Breast epithelium (tissue), 4 donors: ENCODE data around the gene ROPN1L. TPM values are rescaled to one million over a fixed set of nuclear protein-coding genes. Genes with fewer than 3 reads are reported as not detected.

ENCODE experiments used
- DNase-seq, 2 donors: peaks; one replicate each; pipeline ENCODE4 v3.0.0-alpha.2; 2019; ENCODE audit warnings: low spot score in 2 of 2
- H3K27ac ChIP-seq, 2 donors: fragments of 200-600 bp; sonication (generic) in 1 of 2; one replicate each; pipeline ENCODE4 v1.5.1; 2016 to 2019; ENCODE audit warnings: mild to moderate bottlenecking in 1 of 2
- H3K27me3 ChIP-seq, 2 donors: fragments of 200-600 bp; sonication (generic) in 1 of 2; one replicate each; pipeline versions ENCODE4 v1.5.1 to v1.6.0; 2017 to 2019; ENCODE audit warnings: control low read depth in 1 of 2, mild to moderate bottlenecking in 1 of 2
- H3K36me3 ChIP-seq: fragments of 200-600 bp; one replicate; pipeline ENCODE4 v1.5.1; 2019
- H3K4me1 ChIP-seq, 2 donors: fragments of 200-600 bp; sonication (generic); one replicate each; pipeline ENCODE4 v1.5.1; 2016 to 2019; ENCODE audit warnings: control low read depth in 1 of 2
- H3K4me3 ChIP-seq, 3 donors: fragments of 200-600 bp; sonication (generic); 1 replicate in 2 of 3; 2 replicates in 1 of 3; pipeline ENCODE4 v1.5.1; 2016 to 2019; ENCODE audit warnings: mild to moderate bottlenecking in 3 of 3, moderate library complexity in 2 of 3
- H3K9me3 ChIP-seq, 2 donors: fragments of 200-600 bp; sonication (generic) in 1 of 2; one replicate each; pipeline ENCODE4 v1.5.1; 2016 to 2019; ENCODE audit warnings: control low read depth in 1 of 2
- CTCF ChIP-seq, 3 donors: fragments of 450-650 bp; IDR thresholded peaks; one replicate each; pipeline ENCODE4 v1.5.1; 2016 to 2017; ENCODE audit warnings: antibody characterized with exemption in 3 of 3, mild to moderate bottlenecking in 3 of 3, moderate library complexity in 3 of 3
- POLR2A ChIP-seq: fragments of 450-650 bp; IDR thresholded peaks from one replicate; pipeline ENCODE4 v1.6.1; 2016; ENCODE audit warnings: antibody characterized with exemption, mild to moderate bottlenecking, moderate library complexity
- POLR2AphosphoS5 ChIP-seq, 3 donors: sonication (generic); formaldehyde crosslinking; IDR thresholded peaks; one replicate each; pipeline ENCODE4 v1.6.1; 2017; ENCODE audit warnings: antibody characterized with exemption in 3 of 3
- intact Hi-C: fragments of 100-400 bp; cut with DNase I; formaldehyde crosslinking; loops from one replicate; pipeline ENCODE4 v1.15.1; 2023; ENCODE audit warnings: low total_unique reads
- total RNA-seq, 3 donors: library from RNA; depleted of rRNA; stranded (reverse); fragments of >200 nt; gene quantifications; one replicate each; pipeline ENCODE4 v1.1.0, GENCODE V29; 2016

ROPN1L gene
- total RNA-seq, 3 donors from 2014 or later = 0.29 to 2.9 (median 0.48) TPM

GRCh38 chr5:10477943-10478342 is 36.3 kb downstream of the ROPN1L start:
- Histone ChIP-seq H3K4me1 (no peaks in the 10 kb centered on the region), H3K27ac (no peak overlapping the region), H3K9me3 (peaks cover 0 to 16% of the 10 kb centered on the region in 2 donors), H3K4me3 (no peak overlapping the region), H3K27me3 (no peaks in the 10 kb centered on the region), H3K36me3 (no peaks in the 10 kb centered on the region)
- intact Hi-C loops = no loop called here
- no peak for DNase-seq
- TF ChIP-seq POLR2A (no peak), CTCF (IDR thresholded peaks at IDR 0.05) (no peak), POLR2AphosphoS5 (IDR thresholded peaks at IDR 0.05) (no peak)

GRCh38 chr5:10478436-10478835 is 36.8 kb downstream of the ROPN1L start:
- no peaks in the 10 kb centered on the region for H3K36me3 ChIP-seq
- peaks cover 0 to 16% of the 10 kb centered on the region in 2 donors for H3K9me3 ChIP-seq
- TF ChIP-seq POLR2AphosphoS5 (IDR thresholded peaks at IDR 0.05) = no peak
- no peaks in the 10 kb centered on the region for H3K27me3 ChIP-seq
- intact Hi-C loops = no loop called here
- no peak overlapping the region for H3K4me3 ChIP-seq
- no peak overlapping the region for H3K27ac ChIP-seq
- DNase-seq = no peak
- no peaks in the 10 kb centered on the region for H3K4me1 ChIP-seq

GRCh38 chr5:10479154-10479721 is 37.6 kb downstream of the ROPN1L start:
- Histone ChIP-seq H3K36me3 (no peaks in the 10 kb centered on the region), H3K9me3 (peaks cover 0 to 16% of the 10 kb centered on the region in 2 donors), H3K4me3 (no peak overlapping the region), H3K27me3 (no peaks in the 10 kb centered on the region), H3K27ac (no peak overlapping the region), H3K4me1 (no peaks in the 10 kb centered on the region)
- intact Hi-C loops = no loop called here
- TF ChIP-seq POLR2AphosphoS5 (IDR thresholded peaks at IDR 0.05) (no peak), POLR2A (no peak), CTCF (IDR thresholded peaks at IDR 0.05) (no peak)
- no peak for DNase-seq

GRCh38 chr5:10480237-10480985 is 38.7 kb downstream of the ROPN1L start:
- intact Hi-C loops = no loop called here
- H3K9me3 ChIP-seq = peaks cover 0 to 7% of the 10 kb centered on the region in 2 donors
- no peak for DNase-seq
- no peak overlapping the region for H3K27ac ChIP-seq
- no peaks in the 10 kb centered on the region for H3K4me1 ChIP-seq
- TF ChIP-seq POLR2AphosphoS5 (IDR thresholded peaks at IDR 0.05) (no peak), CTCF (IDR thresholded peaks at IDR 0.05) (no peak), POLR2A (no peak)
- no peaks in the 10 kb centered on the region for H3K27me3 ChIP-seq
- no peaks in the 10 kb centered on the region for H3K36me3 ChIP-seq
- no peak overlapping the region for H3K4me3 ChIP-seq

GRCh38 chr5:10481241-10481935 is 39.7 kb downstream of the ROPN1L start:
- intact Hi-C loops = no loop called here
- Histone ChIP-seq H3K4me1 (no peaks in the 10 kb centered on the region), H3K4me3 (no peak overlapping the region), H3K9me3 (no peaks in the 10 kb centered on the region), H3K27ac (no peak overlapping the region), H3K27me3 (no peaks in the 10 kb centered on the region), H3K36me3 (no peaks in the 10 kb centered on the region)
- no peak for TF ChIP-seq POLR2AphosphoS5 (IDR thresholded peaks at IDR 0.05)
- TF ChIP-seq POLR2A = no peak
- no peak for TF ChIP-seq CTCF (IDR thresholded peaks at IDR 0.05)
- DNase-seq = no peak
